Spleen (tissue), 11 donors: ENCODE results near the gene INF2. TPM values are rescaled to one million over a fixed set of nuclear protein-coding genes. Genes with fewer than 3 reads are reported as not detected.
"Not testable (repeated sequence)": the region's sequence is repeated elsewhere in the genome, so short reads cannot be mapped to it uniquely, and the experiment has no call there.

ENCODE experiments used
- DNase-seq: peaks from one replicate; pipeline ENCODE4 v3.0.0-alpha.2; 2020
- H3K27ac ChIP-seq, 8 donors: fragments of 200-600 bp; sonication (generic) in 7 of 8; 1 replicate in 4 of 8; 2 replicates in 4 of 8; pipeline versions ENCODE4 v1.5.0 to v1.8.0; 2016 to 2021; ENCODE audit warnings: inconsistent platforms in 4 of 8, mild to moderate bottlenecking in 4 of 8, moderate library complexity in 1 of 8
- H3K27me3 ChIP-seq, 7 donors: fragments of 200-600 bp; sonication (generic) in 6 of 7; replicated peaks in 1 of 7; 1 replicate in 4 of 7; 2 replicates in 3 of 7; pipeline versions ENCODE4 v1.5.0 to v1.8.0; 2016 to 2021; ENCODE audit warnings: inconsistent platforms in 3 of 7, mild to moderate bottlenecking in 1 of 7
- H3K36me3 ChIP-seq, 6 donors: fragments of 200-600 bp; sonication (generic) in 5 of 6; 1 replicate in 4 of 6; 2 replicates in 2 of 6; pipeline versions ENCODE4 v1.5.0 to v1.8.0; 2016 to 2021; ENCODE audit warnings: inconsistent platforms in 2 of 6
- H3K4me1 ChIP-seq, 6 donors: fragments of 200-600 bp; sonication (generic) in 5 of 6; 1 replicate in 3 of 6; 2 replicates in 3 of 6; pipeline versions ENCODE4 v1.5.0 to v1.8.0; 2016 to 2021; ENCODE audit warnings: inconsistent platforms in 3 of 6
- H3K4me3 ChIP-seq, 8 donors: fragments of 200-600 bp; sonication (generic) in 7 of 8; 1 replicate in 4 of 8; 2 replicates in 4 of 8; pipeline versions ENCODE4 v1.5.0 to v1.8.0; 2016 to 2021; ENCODE audit warnings: inconsistent platforms in 4 of 8, mild to moderate bottlenecking in 4 of 8, moderate library complexity in 2 of 8
- H3K9me3 ChIP-seq, 8 donors: fragments of 200-600 bp; sonication (generic) in 7 of 8; 1 replicate in 4 of 8; 2 replicates in 4 of 8; pipeline versions ENCODE4 v1.5.0 to v1.8.0; 2016 to 2021; ENCODE audit warnings: inconsistent platforms in 4 of 8
- CTCF ChIP-seq, 11 experiments: fragments of 200-600 bp in 7 of 11; fragments of 450-650 bp in 4 of 11; sonication (generic) in 4 of 11; IDR thresholded peaks in 8 of 11; conservative IDR thresholded peaks in 3 of 11; 1 replicate in 7 of 11; 2 replicates in 4 of 11; pipeline versions ENCODE4 v1.4.0 to v1.8.0; 2016 to 2021; ENCODE audit warnings: antibody characterized with exemption in 11 of 11, inconsistent platforms in 4 of 11, mild to moderate bottlenecking in 1 of 11
- POLR2A ChIP-seq, 3 donors: fragments of 450-650 bp; IDR thresholded peaks; one replicate each; pipeline ENCODE4 v1.5.1; 2017; ENCODE audit warnings: antibody characterized with exemption in 3 of 3, mild to moderate bottlenecking in 1 of 3
- POLR2AphosphoS5 ChIP-seq, 3 donors: sonication (generic); formaldehyde crosslinking; IDR thresholded peaks; one replicate each; pipeline ENCODE4 v1.5.1; 2017; ENCODE audit warnings: antibody characterized with exemption in 3 of 3
- WGBS, 5 donors: extraction: QIAGEN DNeasy Blood & Tissue Kit in 3 of 5; methylation state at CpG; one replicate each; pipeline versions ENCODE4 v1.1.5 to v1.1.7; 2013 to 2018; 5-methylcytosine and 5-hydroxymethylcytosine counted together
- intact Hi-C: fragments of 100-400 bp; cut with DNase I; formaldehyde crosslinking; loops from one replicate; pipeline ENCODE4 v1.15.0; 2023; ENCODE audit warnings: low total_unique reads
- polyA plus RNA-seq, 3 donors: library from polyadenylated mRNA; stranded (reverse); fragments of 200-250 nt; gene quantifications; one replicate each; pipeline ENCODE4 v1.2.1, GENCODE V29; 2013
- total RNA-seq, 7 donors: library from RNA; depleted of rRNA in 3 of 7; stranded (reverse); fragments of >200 nt in 3 of 7; fragmentation: NEBNext Ultra II Directional in 4 of 7; extraction: Animal tissue kit (Norgen Biotek cat#: 25700) in 4 of 7; gene quantifications; one replicate each; pipeline versions ENCODE4 v1.1.0 to v1.2.1, GENCODE V29; 2016 to 2021
- donor health status: healthy with polysubstance abuse.
- donor health status: DM: no; HTN: no; CAD: no; lungs with moderate emphysema.
- donor health status: DM: no; HTN: no; CAD: no.
- donor health status: Bipolar disorder and iron deficiency.
- donor health status: healthy.
- donor health status: DM: no; HTN: no; CAD: no.
- donor health status: DM: yes; HTN: yes; CAD: no.

The INF2 gene
- total and polyA plus RNA-seq, 10 donors: 56.6 to 120 (median 98.6) TPM

- no peaks in the 10 kb centered on the region for H3K36me3 ChIP-seq
- no peak overlapping the region for H3K27ac ChIP-seq
- peak; percentile 68 for DNase-seq
- H3K4me3 ChIP-seq: no peak overlapping the region
- 83 to 93% (median 87%) methylated on average over 7 to 10 of the region's 10 CpGs for WGBS, 5 donors
- no peak for TF ChIP-seq POLR2AphosphoS5 (IDR thresholded peaks at IDR 0.05)
- TF ChIP-seq CTCF (IDR thresholded peaks at IDR 0.05 in 8 of 11, conservative IDR thresholded peaks at IDR 0.05 in 3 of 11): no peak
- TF ChIP-seq POLR2A (IDR thresholded peaks at IDR 0.05): no peak
- H3K27me3 ChIP-seq: peaks cover 0 to 29% (median 5%) of the 10 kb centered on the region in 7 donors
- intact Hi-C loops: no loop called here
- H3K9me3 ChIP-seq: peaks cover 0 to 3% (median 0%) of the 10 kb centered on the region in 8 donors
- H3K4me1 ChIP-seq: peaks cover 16 to 39% (median 29%) of the 10 kb centered on the region in 6 donors
Observed at GRCh38 chr14:104664588-104664987, 24.8 kb upstream of the INF2 start.

GRCh38 chr14:104665114-104665656, 24.2 kb upstream of the INF2 start:
- WGBS, 5 donors: 10 to 21% (median 19%) methylated on average over 2 of the region's 2 CpGs
- DNase-seq: no peak
- Histone ChIP-seq H3K36me3 (no peaks in the 10 kb centered on the region), H3K27ac (peak overlapping the region in 4 of 8 donors; percentile 33 to 62 (median 48)), H3K4me3 (no peak overlapping the region), H3K9me3 (peaks cover 0 to 3% (median 0%) of the 10 kb centered on the region in 8 donors), H3K27me3 (peaks cover 0 to 23% (median 3%) of the 10 kb centered on the region in 7 donors), H3K4me1 (peaks cover 10 to 33% (median 23%) of the 10 kb centered on the region in 6 donors)
- intact Hi-C loops: no loop called here
- TF ChIP-seq POLR2A (IDR thresholded peaks at IDR 0.05): no peak
- TF ChIP-seq POLR2AphosphoS5 (IDR thresholded peaks at IDR 0.05): no peak
- no peak for TF ChIP-seq CTCF (IDR thresholded peaks at IDR 0.05 in 8 of 11, conservative IDR thresholded peaks at IDR 0.05 in 3 of 11)

GRCh38 chr14:104665657-104666522, 23.5 kb upstream of the INF2 start:
- peak; percentile 84 for DNase-seq
- Histone ChIP-seq H3K9me3 (peaks cover 0 to 3% (median 0%) of the 10 kb centered on the region in 8 donors), H3K27ac (peak overlapping the region in 4 of 8 donors; percentile 33 to 62 (median 48)), H3K4me3 (no peak overlapping the region), H3K27me3 (peaks cover 0 to 16% (median 0%) of the 10 kb centered on the region in 7 donors), H3K36me3 (no peaks in the 10 kb centered on the region), H3K4me1 (peaks cover 3 to 26% (median 16%) of the 10 kb centered on the region in 6 donors)
- WGBS, 5 donors: 39 to 57% (median 53%) methylated on average over 20 to 27 of the region's 27 CpGs
- TF ChIP-seq POLR2A (IDR thresholded peaks at IDR 0.05) (no peak), CTCF (IDR thresholded peaks at IDR 0.05 in 8 of 11, conservative IDR thresholded peaks at IDR 0.05 in 3 of 11) (peak in 9 of 11 experiments; percentile 18 to 67 (median 52)), POLR2AphosphoS5 (IDR thresholded peaks at IDR 0.05) (peak; percentile 10 to 55 (median 50))
- intact Hi-C loops: no loop called here

- WGBS, 5 donors: 83 to 96% (median 90%) methylated on average over 7 of the region's 7 CpGs
Observed at GRCh38 chr14:104666523-104666895, 22.9 kb upstream of the INF2 start.

More at GRCh38 chr14:104666523-104666895, 22.9 kb upstream of the INF2 start:
- H3K27ac ChIP-seq, H3K36me3 ChIP-seq, H3K9me3 ChIP-seq, H3K4me3 ChIP-seq, DNase-seq, intact Hi-C loops: not testable (repeated sequence)
- peaks cover 3 to 20% (median 12%) of the 10 kb centered on the region in 6 donors for H3K4me1 ChIP-seq
- H3K27me3 ChIP-seq: peaks cover 0 to 14% (median 0%) of the 10 kb centered on the region in 7 donors
